GM23248 (cell line): Measurements from ENCODE around the gene NTNG1.

Source experiments
- EZH2 ChIP-seq: fragments of 200-600 bp; sonication (generic); IDR thresholded peaks from 2 replicates; pipeline ENCODE4 v1.6.1; 2018; ENCODE audit warnings: antibody characterized with exemption, mild to moderate bottlenecking; ENCODE audit not compliant: insufficient read depth, poor library complexity, severe bottlenecking
- EZH2phosphoT487 ChIP-seq: fragments of 200-600 bp; sonication (generic); IDR thresholded peaks from 2 replicates; pipeline ENCODE4 v1.6.1; 2018; ENCODE audit warnings: antibody characterized with exemption, moderate library complexity, mild to moderate bottlenecking, low read depth; ENCODE audit not compliant: insufficient read depth

GRCh38 chr1:107105914-107106313 is 34.9 kb upstream of the NTNG1 start:
- TF ChIP-seq EZH2phosphoT487, result no peak
- no peak for TF ChIP-seq EZH2
